Measurements from ENCODE around the gene ANKRD37.

Gene ANKRD37

GRCh38 chr4:185445209-185445608, 48.6 kb downstream of the ANKRD37 start:
- TF ChIP-seq, protein P1, sequence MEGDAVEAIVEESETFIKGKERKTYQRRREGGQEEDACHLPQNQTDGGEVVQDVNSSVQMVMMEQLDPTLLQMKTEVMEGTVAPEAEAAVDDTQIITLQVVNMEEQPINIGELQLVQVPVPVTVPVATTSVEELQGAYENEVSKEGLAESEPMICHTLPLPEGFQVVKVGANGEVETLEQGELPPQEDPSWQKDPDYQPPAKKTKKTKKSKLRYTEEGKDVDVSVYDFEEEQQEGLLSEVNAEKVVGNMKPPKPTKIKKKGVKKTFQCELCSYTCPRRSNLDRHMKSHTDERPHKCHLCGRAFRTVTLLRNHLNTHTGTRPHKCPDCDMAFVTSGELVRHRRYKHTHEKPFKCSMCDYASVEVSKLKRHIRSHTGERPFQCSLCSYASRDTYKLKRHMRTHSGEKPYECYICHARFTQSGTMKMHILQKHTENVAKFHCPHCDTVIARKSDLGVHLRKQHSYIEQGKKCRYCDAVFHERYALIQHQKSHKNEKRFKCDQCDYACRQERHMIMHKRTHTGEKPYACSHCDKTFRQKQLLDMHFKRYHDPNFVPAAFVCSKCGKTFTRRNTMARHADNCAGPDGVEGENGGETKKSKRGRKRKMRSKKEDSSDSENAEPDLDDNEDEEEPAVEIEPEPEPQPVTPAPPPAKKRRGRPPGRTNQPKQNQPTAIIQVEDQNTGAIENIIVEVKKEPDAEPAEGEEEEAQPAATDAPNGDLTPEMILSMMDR (conservative IDR thresholded peaks at IDR 0.05; ENCODE audit: low read depth, low read length), result no peak
- Histone ChIP-seq H3K4me2 (no peak overlapping the region), H3K4me1 (ENCODE audit: low read depth, poor library complexity, severe bottlenecking) (no peaks in the 10 kb centered on the region), H3K4me3 (IDR thresholded peaks at IDR 0.05; ENCODE audit: insufficient read depth, low read depth, low read length) (no peak overlapping the region), H3K36me3 (ENCODE audit: insufficient read depth) (no peaks in the 10 kb centered on the region), H4K20me1 (ENCODE audit: insufficient read depth) (no peaks in the 10 kb centered on the region), H3K27ac (no peak overlapping the region), H3K9ac (no peak overlapping the region), H2AFZ (ENCODE audit: low read depth) (no peak overlapping the region), H3K27me3 (ENCODE audit: insufficient read depth, low read depth) (no peaks in the 10 kb centered on the region), H3K79me2 (ENCODE audit: insufficient read depth, low read depth) (no peaks in the 10 kb centered on the region)
